HCT116 (cell line): ENCODE measurements around the gene CDK18. TPM values are rescaled to one million over a fixed set of nuclear protein-coding genes. Genes with fewer than 3 reads are reported as not detected.

Experiments
- ATAC-seq: fragments of 200-7000 bp; cut with Tn5 transposase; 2 replicates; pipeline ENCODE4 v1.9.1; 2020; ENCODE audit warnings: mild to moderate bottlenecking, moderate library complexity
- BruUV-seq: library from RNA; stranded (reverse); fragments of 400-500 nt; replicated peaks from 2 replicates; lab custom pipeline; 2021; lab: Mats Ljungman, UMichigan
- CTCF ChIA-PET: fragments of 300-600 bp; sonication (Branson Sonifier 250); formaldehyde crosslinking; loops from one replicate; lab custom pipeline; 2021; ENCODE audit warnings: antibody characterized with exemption; lab: Charles Lee
- POLR2A ChIA-PET: fragments of 300-600, 350-600 bp; sonication (Branson Sonifier 250); formaldehyde crosslinking; loops from one replicate; lab custom pipeline; 2021; ENCODE audit warnings: antibody characterized with exemption; lab: Charles Lee
- RAD21 ChIA-PET, 2 experiments: fragments of 300-600 bp; sonication (Branson Sonifier 250); formaldehyde crosslinking; loops; one replicate each; lab custom pipeline; 2023; ENCODE audit warnings: low total read pairs in 2 of 2; ENCODE audit not compliant: uncharacterized antibody in 2 of 2, unreplicated experiment in 2 of 2, low non-redundant PET in 1 of 2; lab: Charles Lee
- DNase-seq: peaks from one replicate; pipeline ENCODE4 v3.0.0-alpha.2; 2010; ENCODE audit warnings: low read depth, low spot score
- H2AFZ ChIP-seq: fragments of 200-600 bp; shearing (Covaris generic), sonication (generic); 2 replicates; pipeline ENCODE4 v1.6.1; 2017; ENCODE audit warnings: low read depth, mixed run types, mixed read lengths, antibody characterized with exemption, low read length; ENCODE audit not compliant: poor library complexity, severe bottlenecking
- H3K27ac ChIP-seq: 2 replicates; pipeline ENCODE4 v1.5.1; 2012; ENCODE audit warnings: low read depth, low read length
- H3K27me3 ChIP-seq: fragments of 200-600 bp; sonication (generic); 2 replicates; pipeline ENCODE4 v1.6.1; 2016; ENCODE audit warnings: mixed run types, low read length, mixed read lengths; ENCODE audit not compliant: insufficient read depth
- H3K36me3 ChIP-seq, 2 experiments: fragments of 200-500 bp in 1 of 2; fragments of 200-600 bp in 1 of 2; sonication (Bioruptor generic) in 1 of 2; sonication (generic) in 1 of 2; 2 replicates each; pipeline versions ENCODE4 v1.5.1 to v1.6.1; 2014 to 2016; ENCODE audit warnings: low read length in 2 of 2, inconsistent platforms in 1 of 2, mixed read lengths in 1 of 2, mixed run types in 1 of 2; ENCODE audit not compliant: insufficient read depth in 2 of 2, control insufficient read depth in 1 of 2
- H3K4me1 ChIP-seq, 2 experiments: fragments of 200-600 bp in 1 of 2; sonication (generic) in 1 of 2; 2 replicates each; pipeline versions ENCODE4 v1.5.1 to v1.6.1; 2012 to 2017; ENCODE audit warnings: low read length in 2 of 2, inconsistent platforms in 1 of 2, mild to moderate bottlenecking in 1 of 2, mixed read lengths in 1 of 2, mixed run types in 1 of 2, moderate library complexity in 1 of 2; ENCODE audit not compliant: insufficient read depth in 2 of 2, control insufficient read depth in 1 of 2
- H3K4me2 ChIP-seq: fragments of 200-600 bp; sonication (generic); 2 replicates; pipeline ENCODE4 v1.6.1; 2017; ENCODE audit warnings: mixed run types, low read length, mixed read lengths
- H3K4me3 ChIP-seq, 2 experiments: fragments of 200-600 bp in 1 of 2; sonication (generic) in 1 of 2; replicated peaks in 1 of 2; 2 replicates each; pipeline ENCODE4 v1.5.1; 2011 to 2016; ENCODE audit warnings: low read length in 2 of 2, control low read depth in 1 of 2, low read depth in 1 of 2, mild to moderate bottlenecking in 1 of 2, mixed read lengths in 1 of 2, mixed run types in 1 of 2
- H3K79me2 ChIP-seq: fragments of 200-600 bp; sonication (generic); 2 replicates; pipeline ENCODE4 v1.6.1; 2017; ENCODE audit warnings: mild to moderate bottlenecking, mixed run types, low read length, moderate library complexity, mixed read lengths; ENCODE audit not compliant: insufficient read depth
- H3K9ac ChIP-seq: fragments of 200-600 bp; sonication (generic); 2 replicates; pipeline ENCODE4 v1.6.1; 2016; ENCODE audit warnings: low read length, mixed read lengths
- H3K9me2 ChIP-seq: fragments of 200-600 bp; sonication (generic), shearing (Covaris generic); 2 replicates; pipeline ENCODE4 v1.6.1; 2017; ENCODE audit warnings: mixed run types, mild to moderate bottlenecking, moderate library complexity; ENCODE audit not compliant: insufficient read depth
- H3K9me3 ChIP-seq, 2 experiments: fragments of 200-500 bp in 1 of 2; fragments of 200-600 bp in 1 of 2; sonication (Bioruptor generic) in 1 of 2; sonication (generic) in 1 of 2; 2 replicates each; pipeline ENCODE4 v1.6.1; 2014 to 2017; ENCODE audit warnings: low read length in 2 of 2, mixed read lengths in 2 of 2, inconsistent platforms in 1 of 2, low read depth in 1 of 2, mild to moderate bottlenecking in 1 of 2, mixed run types in 1 of 2, moderate library complexity in 1 of 2; ENCODE audit not compliant: control insufficient read depth in 1 of 2, insufficient read depth in 1 of 2
- H4K20me1 ChIP-seq: fragments of 200-600 bp; sonication (generic), shearing (Covaris generic); 2 replicates; pipeline ENCODE4 v1.6.1; 2017; ENCODE audit warnings: mixed run types, mild to moderate bottlenecking, moderate library complexity; ENCODE audit not compliant: insufficient read depth
- EGR1 ChIP-seq: IDR thresholded peaks from 2 replicates; pipeline ENCODE4 v1.6.1; 2012; ENCODE audit warnings: low read depth
- EZH2 ChIP-seq: fragments of 200-600 bp; sonication (generic); IDR thresholded peaks from 2 replicates; pipeline ENCODE4 v1.6.1; 2017; ENCODE audit warnings: antibody characterized with exemption, mixed run types
- MAX ChIP-seq: IDR thresholded peaks from 2 replicates; pipeline ENCODE4 v1.6.1; 2012
- RAD21 ChIP-seq: IDR thresholded peaks from 2 replicates; pipeline ENCODE4 v1.6.1; 2012; ENCODE audit warnings: low read depth, mild to moderate bottlenecking
- SRF ChIP-seq: IDR thresholded peaks from 2 replicates; pipeline ENCODE4 v1.6.1; 2012; ENCODE audit warnings: low read depth
- ZBTB33 ChIP-seq: IDR thresholded peaks from 2 replicates; pipeline ENCODE4 v1.6.1; 2011; ENCODE audit warnings: mild to moderate bottlenecking, low read length, moderate library complexity; ENCODE audit not compliant: insufficient replicate concordance; ENCODE audit errors: extremely low read depth
- intact Hi-C: fragments of 100-400 bp; cut with micrococcal nuclease; formaldehyde crosslinking; loops from 2 replicates; pipeline ENCODE4 v1.10.0; 2022
- total RNA-seq: library from RNA; stranded (reverse); gene quantifications from one replicate; pipeline ENCODE4 v1.2.1, GENCODE V29; 2021; ENCODE audit not compliant: unreplicated experiment

The CDK18 gene
- total RNA-seq, 1 experiment from 2014 or later = 32.0 TPM

- CTCF ChIA-PET = interaction anchor here (0.6 to 4.5 kb wide), 18 partner anchors 8 to 653 kb away, joined by 3 to 200 read pairs (median 8); partner anchors contain the start of genes ELK4 and NFASC
- ATAC-seq = no peak
- H4K20me1 ChIP-seq = no peaks in the 10 kb centered on the region
- H3K4me2 ChIP-seq = no peak overlapping the region
- RAD21 ChIA-PET = interaction anchor here (0.6 to 3.4 kb wide), 7 partner anchors 34 to 196 kb away, joined by 3 to 24 read pairs (median 12); no protein-coding TSS in a partner anchor
- H3K9ac ChIP-seq = no peak overlapping the region
- TF ChIP-seq SRF (no peak), ZBTB33 (no peak), EGR1 (no peak), RAD21 (no peak), MAX (no peak), EZH2 (no peak)
- H3K79me2 ChIP-seq = no peaks in the 10 kb centered on the region; the same call in 1 of the 2 replicates
- no peak for DNase-seq
- H3K4me3 ChIP-seq = no peak overlapping the region
- no peaks in the 10 kb centered on the region for H3K9me2 ChIP-seq
- H3K27ac ChIP-seq = no peak overlapping the region
- intact Hi-C loops = loop anchor here (10.0 kb wide), 1 partner anchor 249 kb away; no protein-coding TSS in a partner anchor
- H3K9me3 ChIP-seq = no peaks in the 10 kb centered on the region
- no peak overlapping the region for H2AFZ ChIP-seq
- H3K36me3 ChIP-seq = no peaks in the 10 kb centered on the region
- POLR2A ChIA-PET = interaction anchor here (1.2 kb wide), 1 partner anchor 25 kb away, joined by 3 read pairs; no protein-coding TSS in a partner anchor
- peaks cover 4 to 14% of the 10 kb centered on the region in 2 experiments; a peak in 2 of 4 replicates for H3K4me1 ChIP-seq
- no peaks in the 10 kb centered on the region for H3K27me3 ChIP-seq
- no TSS peak for BruUV-seq
Measured at GRCh38 chr1:205523261-205523890, 18.9 kb downstream of the CDK18 start.
